ENCODE measurements around the gene SHROOM3. TPM values are rescaled to one million over a fixed set of nuclear protein-coding genes. Genes with fewer than 3 reads are reported as not detected.

Gene SHROOM3
- total and polyA plus RNA-seq, 10 donors: 0.37 to 23.9 (median 8.3) TPM

- Histone ChIP-seq H3K36me3 (no peaks in the 10 kb centered on the region), H3K27me3 (replicated peaks in 1 of 7) (no peaks in the 10 kb centered on the region), H3K27ac (no peak overlapping the region), H3K9me3 (no peaks in the 10 kb centered on the region), H3K4me1 (no peaks in the 10 kb centered on the region), H3K4me3 (no peak overlapping the region)
- WGBS, 5 donors: 74 to 82% (median 77%) methylated on average over 3 of the region's 3 CpGs
- no peak for TF ChIP-seq CTCF (IDR thresholded peaks at IDR 0.05 in 8 of 11, conservative IDR thresholded peaks at IDR 0.05 in 3 of 11)
- TF ChIP-seq POLR2AphosphoS5 (IDR thresholded peaks at IDR 0.05): no peak
- no peak for TF ChIP-seq POLR2A (IDR thresholded peaks at IDR 0.05)
- intact Hi-C loops (cut with DNase I; ENCODE audit: low total_unique reads): no loop called here
- DNase-seq: no peak
Observed at GRCh38 chr4:76442807-76443206, 7.8 kb downstream of the SHROOM3 start.

GRCh38 chr4:76443376-76443775, 8.3 kb downstream of the SHROOM3 start:
- DNase-seq: no peak
- 86 to 98% (median 95%) methylated on average over 1 of the region's 1 CpG for WGBS, 5 donors
- H3K36me3 ChIP-seq: no peaks in the 10 kb centered on the region

GRCh38 chr4:76445911-76446310, 10.9 kb downstream of the SHROOM3 start:
- Histone ChIP-seq H3K27me3 (replicated peaks in 1 of 7) (no peaks in the 10 kb centered on the region), H3K4me1 (no peaks in the 10 kb centered on the region), H3K27ac (no peak overlapping the region), H3K36me3 (no peaks in the 10 kb centered on the region), H3K9me3 (no peaks in the 10 kb centered on the region), H3K4me3 (no peak overlapping the region)
- intact Hi-C loops (cut with DNase I; ENCODE audit: low total_unique reads): no loop called here
- no peak for DNase-seq
- TF ChIP-seq CTCF (IDR thresholded peaks at IDR 0.05 in 8 of 11, conservative IDR thresholded peaks at IDR 0.05 in 3 of 11) (no peak), POLR2AphosphoS5 (IDR thresholded peaks at IDR 0.05) (no peak), POLR2A (IDR thresholded peaks at IDR 0.05) (no peak)
- WGBS, 5 donors: 89 to 95% (median 94%) methylated on average over 2 of the region's 2 CpGs

More at GRCh38 chr4:76443376-76443775, 8.3 kb downstream of the SHROOM3 start:
- no peaks in the 10 kb centered on the region for H3K27me3 ChIP-seq (replicated peaks in 1 of 7)
- no peak overlapping the region for H3K4me3 ChIP-seq
- no peaks in the 10 kb centered on the region for H3K4me1 ChIP-seq
- TF ChIP-seq POLR2AphosphoS5 (IDR thresholded peaks at IDR 0.05) (no peak), POLR2A (IDR thresholded peaks at IDR 0.05) (no peak), CTCF (IDR thresholded peaks at IDR 0.05 in 8 of 11, conservative IDR thresholded peaks at IDR 0.05 in 3 of 11) (no peak)
- H3K9me3 ChIP-seq: no peaks in the 10 kb centered on the region
- intact Hi-C loops (cut with DNase I; ENCODE audit: low total_unique reads): no loop called here
- H3K27ac ChIP-seq: no peak overlapping the region

GRCh38 chr4:76447393-76447851, 12.4 kb downstream of the SHROOM3 start:
- 50 to 62% (median 57%) methylated on average over 1 of the region's 1 CpG for WGBS, 5 donors
- Histone ChIP-seq H3K9me3 (no peaks in the 10 kb centered on the region), H3K27ac (no peak overlapping the region), H3K36me3 (no peaks in the 10 kb centered on the region), H3K4me3 (no peak overlapping the region), H3K4me1 (no peaks in the 10 kb centered on the region), H3K27me3 (replicated peaks in 1 of 7) (no peaks in the 10 kb centered on the region)
- intact Hi-C loops (cut with DNase I; ENCODE audit: low total_unique reads): no loop called here
- TF ChIP-seq POLR2AphosphoS5 (IDR thresholded peaks at IDR 0.05): no peak
- no peak for TF ChIP-seq CTCF (IDR thresholded peaks at IDR 0.05 in 8 of 11, conservative IDR thresholded peaks at IDR 0.05 in 3 of 11)
- TF ChIP-seq POLR2A (IDR thresholded peaks at IDR 0.05): no peak
- DNase-seq: no peak
